Measurements from ENCODE around the gene CAPN6.

CAPN6 gene

DNA sequence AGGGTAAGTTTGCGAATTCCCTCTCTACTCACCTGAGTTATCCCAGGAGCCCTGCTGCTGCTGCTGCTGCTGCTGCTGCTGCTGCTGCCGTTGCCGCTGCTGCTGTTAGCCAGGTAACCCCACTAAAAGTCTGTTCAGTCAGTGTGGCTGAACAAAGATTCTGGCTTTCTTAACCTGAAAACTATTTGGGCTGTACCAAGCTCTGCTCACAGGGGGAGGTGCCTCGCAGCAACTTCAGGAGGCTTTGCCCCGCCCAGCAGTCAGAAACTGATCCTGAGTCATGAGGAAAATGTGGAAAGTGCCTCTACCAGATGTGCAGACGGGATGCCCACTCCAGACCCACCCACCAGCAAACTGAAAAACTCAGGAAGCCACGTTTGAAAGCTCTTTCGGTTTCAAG, at the start of gene CAPN6:
TSS of gene CAPN6 (minus strand) at position 145 of the 400 bp plus-strand sequence. CDS start 6,547 bp downstream, outside the sequence.
- DNase-seq (ENCODE audit: low read depth): no peak

DNA sequence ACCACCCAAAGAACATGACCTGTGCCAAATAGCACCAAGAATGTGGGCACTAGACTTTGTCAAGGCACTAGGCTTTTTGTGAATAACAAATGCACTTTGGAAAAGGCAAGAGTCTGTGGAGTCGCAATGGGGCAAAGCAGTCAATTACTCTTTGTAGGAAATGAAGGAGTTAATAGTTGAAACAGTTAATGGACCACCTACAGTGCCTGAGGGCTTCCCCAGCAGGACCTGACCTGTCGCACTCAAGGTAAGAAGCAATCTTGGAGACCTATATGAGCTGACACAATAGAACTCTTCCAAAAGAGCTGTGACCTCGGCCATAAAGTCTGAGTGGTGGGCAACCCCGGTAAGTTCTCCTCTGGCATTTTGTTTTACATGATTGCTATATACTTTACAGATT, 49.2 kb upstream of the CAPN6 start:
- no peak for DNase-seq (ENCODE audit: low read depth)

GRCh38 chrX:111318901-111319300, 48.6 kb upstream of the CAPN6 start:
- DNase-seq (ENCODE audit: low read depth): no peak

DNA sequence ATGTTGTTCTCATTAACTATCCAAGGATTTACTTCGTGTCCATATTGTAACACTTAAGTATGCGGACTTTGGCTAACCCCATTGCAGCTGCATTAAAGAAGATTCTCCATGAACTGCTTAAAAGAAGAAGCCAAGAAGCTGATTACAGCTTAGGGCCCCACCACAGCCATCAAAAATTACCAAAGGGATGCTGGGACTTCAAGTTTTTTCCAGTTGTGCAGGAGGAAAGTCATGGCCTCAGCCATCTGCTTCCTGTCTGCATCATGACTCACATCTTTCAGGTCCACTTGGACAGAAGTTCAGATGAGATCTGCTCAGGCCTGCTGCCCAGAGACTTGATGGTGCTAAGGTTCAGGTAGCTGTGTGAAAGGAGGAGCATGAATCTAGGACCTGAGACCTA, 38.8 kb upstream of the CAPN6 start:
- DNase-seq (ENCODE audit: low read depth): no peak

- no peak for DNase-seq (ENCODE audit: low read depth)
These were observed 37.8 kb upstream of the CAPN6 start for GRCh38 chrX:111308039-111308438.

DNA sequence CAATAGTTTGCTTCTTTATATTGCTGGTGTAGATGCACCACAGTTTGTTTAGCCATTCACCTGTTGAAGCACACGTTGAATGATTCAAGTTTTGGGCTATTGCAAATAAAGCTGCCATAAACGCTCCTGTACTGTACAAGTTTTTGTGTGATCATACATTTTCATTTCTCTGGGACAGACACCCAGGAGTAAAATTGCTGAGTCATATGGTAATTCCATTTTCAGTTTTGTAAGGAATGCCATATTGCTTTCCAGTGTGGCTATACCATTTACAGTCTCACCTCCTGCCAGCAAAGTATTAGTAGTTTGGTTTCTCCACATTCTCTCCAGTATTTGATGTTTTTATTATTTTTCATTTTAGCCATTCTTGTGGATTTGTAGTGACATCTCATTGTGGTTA, 32.0 kb upstream of the CAPN6 start:
- no peak for DNase-seq (ENCODE audit: low read depth)

GRCh38 chrX:111288841-111289240, 18.6 kb upstream of the CAPN6 start:
- no peak for DNase-seq (ENCODE audit: low read depth)

DNA sequence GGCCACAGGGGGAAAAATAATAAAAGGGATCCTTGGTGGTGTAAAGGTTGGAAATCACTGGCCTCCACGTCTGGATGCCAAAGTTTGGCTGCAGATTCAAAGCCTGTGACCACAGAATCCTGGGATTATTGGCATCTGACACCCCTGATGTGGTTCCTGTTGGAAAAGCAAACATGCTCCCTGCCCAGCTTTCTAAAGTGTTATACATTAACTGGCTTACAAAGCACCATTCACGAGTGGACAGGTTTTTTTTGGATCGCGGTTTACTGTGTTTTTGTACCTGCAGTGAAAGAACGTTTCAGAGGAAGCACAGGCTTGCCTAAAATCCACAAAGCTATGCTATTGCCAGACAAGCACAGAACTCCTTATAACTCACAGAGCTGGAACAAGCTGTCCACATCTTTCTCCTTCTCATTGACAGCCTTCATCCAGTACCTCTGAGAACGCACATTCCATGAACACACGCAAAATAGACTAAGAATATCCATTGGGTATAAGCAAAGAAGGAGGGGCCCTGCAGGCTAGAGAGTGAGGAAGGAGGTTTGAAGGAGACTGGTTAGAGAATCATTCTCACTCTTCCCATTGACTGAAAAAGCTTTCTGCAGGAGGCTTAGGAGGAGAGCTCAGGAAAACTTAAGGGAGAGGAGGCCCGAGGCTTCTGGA, 14.5 kb upstream of the CAPN6 start:
- no peak for DNase-seq (ENCODE audit: low read depth)

DNA sequence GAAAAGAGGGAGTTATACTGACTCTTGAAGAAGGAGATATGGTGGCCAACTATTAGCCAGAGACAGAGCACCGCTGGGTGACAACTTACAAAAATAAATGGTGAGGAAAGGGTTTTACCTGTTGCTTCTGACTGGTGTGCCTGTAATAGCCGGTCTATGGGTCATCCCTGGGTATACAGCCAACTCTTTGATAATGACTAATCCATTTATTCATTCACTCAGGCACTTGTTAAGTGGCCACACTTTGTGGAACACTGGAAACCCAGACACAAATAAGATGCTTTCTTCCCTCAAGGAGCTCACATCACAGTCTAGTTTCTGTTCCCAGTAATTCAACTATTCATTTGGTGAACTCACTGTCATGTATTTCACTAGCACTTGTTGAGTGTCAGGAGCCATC, 13.2 kb upstream of the CAPN6 start:
- no peak for DNase-seq (ENCODE audit: low read depth)

DNA sequence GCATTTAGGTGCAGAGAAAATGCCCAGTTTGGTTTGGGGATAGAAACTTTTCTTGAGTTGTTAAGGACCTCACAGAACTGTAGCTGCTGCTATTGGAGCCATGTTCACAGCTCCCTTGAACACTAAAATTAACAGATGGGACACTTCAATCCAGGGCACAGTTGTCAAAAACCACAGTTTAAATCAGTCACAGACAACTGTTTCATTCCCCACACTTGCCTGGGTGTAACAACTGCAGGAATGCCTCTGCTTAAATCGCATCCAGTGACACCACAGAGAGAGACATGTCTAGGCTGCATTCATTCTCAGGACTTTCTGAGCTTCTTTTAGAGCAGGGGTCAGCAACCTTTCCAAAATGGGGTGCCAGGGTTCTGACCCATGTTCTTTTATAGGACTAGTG, 12.7 kb upstream of the CAPN6 start:
- DNase-seq (ENCODE audit: low read depth): no peak

DNA sequence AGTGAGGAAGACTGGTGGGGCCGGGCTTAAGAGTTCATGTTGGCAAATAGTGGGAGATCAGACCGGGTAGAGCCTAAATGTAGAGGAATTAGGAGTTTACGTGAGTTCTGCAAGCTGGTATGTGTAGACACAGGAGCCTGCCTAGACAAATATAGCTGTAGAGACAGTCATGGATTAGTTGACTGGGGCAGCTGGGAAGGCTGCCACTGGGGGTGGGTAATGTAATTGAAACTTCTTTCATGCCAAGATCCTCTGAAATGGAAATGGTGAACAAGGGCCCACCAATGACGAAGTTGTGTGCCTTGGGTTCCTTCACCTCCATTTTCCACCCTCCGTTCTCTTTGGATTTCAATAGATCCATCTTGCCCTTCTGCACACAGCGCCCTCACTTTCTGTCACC, 11.9 kb upstream of the CAPN6 start:
- no peak for DNase-seq (ENCODE audit: low read depth)

DNA sequence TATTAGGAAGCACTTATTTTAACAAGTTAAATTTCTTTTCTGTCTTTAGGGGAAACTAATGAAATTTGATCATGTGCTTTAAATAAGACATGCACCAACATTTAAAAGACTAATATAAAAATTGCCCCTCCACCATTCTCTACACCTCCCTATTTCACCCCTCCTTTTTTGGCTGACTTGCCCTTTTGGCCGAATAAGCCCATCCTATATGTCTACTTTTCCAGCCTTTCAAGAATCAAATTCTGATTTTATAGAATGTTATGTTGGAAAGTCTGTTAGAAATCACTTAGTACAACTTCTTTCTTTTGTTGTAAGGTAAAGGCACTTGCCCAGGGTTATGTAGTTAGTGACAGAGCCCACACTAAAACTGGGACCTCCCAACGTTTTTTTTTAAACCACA, 1.8 kb downstream of the CAPN6 start:
- DNase-seq (ENCODE audit: low read depth): no peak

GRCh38 chrX:111265486-111265885, 4.8 kb downstream of the CAPN6 start:
- DNase-seq (ENCODE audit: low read depth): no peak

GRCh38 chrX:111264385-111264784, 5.9 kb downstream of the CAPN6 start:
- no peak for DNase-seq (ENCODE audit: low read depth)

GRCh38 chrX:111262086-111262485, 8.2 kb downstream of the CAPN6 start:
- no peak for DNase-seq (ENCODE audit: low read depth)

GRCh38 chrX:111260451-111260850, 9.8 kb downstream of the CAPN6 start:
- no peak for DNase-seq (ENCODE audit: low read depth)

GRCh38 chrX:111259559-111259958, 10.7 kb downstream of the CAPN6 start:
- no peak for DNase-seq (ENCODE audit: low read depth)

GRCh38 chrX:111257733-111258132, 12.6 kb downstream of the CAPN6 start:
- no peak for DNase-seq (ENCODE audit: low read depth)

DNA sequence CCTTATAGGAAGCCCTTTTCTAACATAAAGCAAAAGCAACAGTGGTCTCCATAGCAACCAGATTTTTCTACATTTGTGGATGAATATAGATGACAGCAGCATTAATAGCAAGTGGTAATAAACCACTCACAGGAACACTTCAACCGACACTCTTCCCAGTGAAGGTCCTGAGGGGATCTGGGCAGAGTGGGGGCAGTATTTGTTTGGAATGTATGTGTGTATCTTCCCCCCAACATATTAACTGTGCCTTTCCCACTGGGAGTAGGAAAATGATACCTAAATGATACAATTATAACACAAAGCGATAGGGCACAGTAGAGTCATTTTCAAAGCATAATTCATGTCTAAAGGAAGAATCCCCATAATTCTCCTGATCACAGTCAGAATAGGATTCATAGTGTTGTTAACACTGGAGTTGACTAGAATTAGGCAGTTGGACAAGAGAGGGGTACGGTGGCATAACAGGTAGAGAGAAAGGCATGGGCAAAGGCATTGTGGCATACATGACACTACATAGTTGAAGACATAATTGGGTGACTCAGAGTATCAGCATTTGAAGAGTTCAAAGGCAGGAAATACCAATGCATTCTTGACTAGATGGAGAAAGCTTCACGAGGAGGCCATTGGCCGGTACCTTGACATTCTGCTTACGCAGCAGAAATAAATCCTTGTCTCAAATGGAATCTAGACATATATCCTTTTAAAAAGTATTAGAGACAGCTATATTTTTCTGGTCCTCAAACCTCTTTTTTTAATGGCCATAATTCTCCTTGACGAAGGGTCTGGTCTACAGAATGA, 15.2 kb downstream of the CAPN6 start:
- no peak for DNase-seq (ENCODE audit: low read depth)

GRCh38 chrX:111244235-111244750, 26.0 kb downstream of the CAPN6 start:
- DNase-seq (ENCODE audit: low read depth): no peak

DNA sequence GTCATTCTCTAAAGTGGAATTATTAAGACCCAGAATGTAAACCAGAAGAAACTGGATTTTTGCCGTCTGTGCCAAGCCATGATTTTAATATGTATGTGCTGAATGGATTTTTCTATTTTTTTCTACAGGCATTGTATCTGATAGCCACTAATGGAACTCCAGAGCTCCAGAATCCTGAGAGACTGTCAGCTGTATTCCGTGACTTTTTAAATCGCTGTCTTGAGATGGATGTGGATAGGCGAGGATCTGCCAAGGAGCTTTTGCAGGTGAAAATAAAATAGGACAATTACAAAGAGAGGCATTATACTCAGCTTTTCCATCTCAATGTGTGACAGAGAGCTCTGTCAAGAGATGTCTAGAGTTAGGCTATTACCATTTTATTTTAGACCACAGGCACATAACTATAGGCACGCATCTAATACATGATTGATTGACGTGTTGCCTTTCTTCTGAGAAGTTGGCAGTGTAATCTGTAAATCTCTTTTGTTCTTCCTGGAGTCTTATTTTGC, 53.9 kb downstream of the CAPN6 start:
- DNase-seq (ENCODE audit: low read depth): no peak

DNA sequence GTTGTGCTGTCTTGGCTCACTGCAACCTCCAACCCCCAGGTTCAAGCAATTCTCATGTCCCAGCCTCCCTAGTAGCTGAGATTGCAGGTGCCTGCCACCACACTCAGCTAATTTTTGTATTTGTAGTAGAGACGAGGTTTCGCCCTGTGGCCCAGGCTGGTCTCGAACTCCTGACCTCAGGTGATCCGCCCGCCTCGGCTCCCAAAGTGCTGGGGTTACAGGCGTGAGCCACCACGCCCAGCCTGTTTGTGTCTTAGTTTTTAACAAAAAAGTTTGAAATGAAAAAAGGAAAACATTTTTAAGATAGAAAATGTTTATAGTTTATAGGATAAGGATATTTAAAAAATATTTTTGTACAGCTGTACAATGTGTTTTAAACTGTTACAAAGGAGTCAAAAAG, 62.4 kb downstream of the CAPN6 start:
- DNase-seq (ENCODE audit: low read depth): no peak

DNA sequence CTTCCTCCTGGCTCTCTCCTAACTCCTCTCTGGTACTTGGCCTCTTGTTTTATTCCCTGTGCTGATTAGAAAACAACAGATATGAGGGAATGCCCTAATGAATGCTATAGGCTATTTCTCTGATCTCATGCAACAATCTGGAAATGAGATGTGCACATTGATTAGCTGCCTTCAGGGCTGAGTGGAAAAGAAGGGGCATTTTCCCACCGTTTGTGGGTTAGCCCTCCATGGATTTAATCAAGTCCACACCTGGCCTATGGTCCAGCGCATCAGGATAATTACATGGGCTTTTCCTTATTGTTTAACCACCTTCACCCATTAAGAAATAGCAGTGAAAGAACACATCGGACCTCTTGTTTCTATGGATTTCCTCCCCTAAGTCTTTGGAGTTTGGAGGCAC, 70.0 kb downstream of the CAPN6 start:
- no peak for DNase-seq (ENCODE audit: low read depth)

All from activated T-cell treated with anti-CD3 and anti-CD28 coated beads for 1 hour (primary cell).